ENCODE data around the gene OR3A2. TPM values are rescaled to one million over a fixed set of nuclear protein-coding genes. Genes with fewer than 3 reads are reported as not detected.
"Not testable (repeated sequence)": the region's sequence is repeated elsewhere in the genome, so short reads cannot be mapped to it uniquely, and the experiment has no call there.

OR3A2 gene
- total RNA-seq, 1 donor from 2014 or later, result not detected

DNA sequence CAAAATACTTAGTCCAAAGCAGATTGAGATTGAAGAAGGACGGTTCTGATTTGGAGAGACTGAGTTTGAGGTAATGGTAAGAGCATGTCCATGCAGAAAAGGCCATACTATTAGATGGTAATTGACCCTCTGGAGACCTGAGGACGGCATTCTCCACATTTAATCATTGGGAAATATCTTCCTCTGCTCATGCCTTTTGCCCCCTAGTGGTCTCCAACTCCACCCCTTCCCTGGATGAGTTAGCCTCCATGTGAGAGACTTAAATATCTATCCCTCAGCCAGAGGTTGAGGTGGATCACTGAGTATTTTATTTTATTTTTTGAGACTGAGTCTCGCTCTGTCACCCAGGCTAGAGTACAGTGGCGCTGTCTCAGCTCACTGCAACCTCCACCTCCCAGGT, 77.5 kb downstream of the OR3A2 start:
- Mint-ChIP-seq H3K9me3 (peaks cover 17% of the 10 kb centered on the region), H3K4me1 (no peaks in the 10 kb centered on the region), H3K4me3 (no peak overlapping the region), H3K36me3 (ENCODE audit: low read depth) (no peaks in the 10 kb centered on the region), H3K27ac (ENCODE audit: unreplicated experiment) (no peak overlapping the region), H3K27me3 (ENCODE audit: low read depth) (peaks cover 41% of the 10 kb centered on the region)
- DNase-seq (ENCODE audit: low read depth, low spot score), result no peak
- no peak for TF ChIP-seq CTCF (conservative IDR thresholded peaks at IDR 0.05)

DNA sequence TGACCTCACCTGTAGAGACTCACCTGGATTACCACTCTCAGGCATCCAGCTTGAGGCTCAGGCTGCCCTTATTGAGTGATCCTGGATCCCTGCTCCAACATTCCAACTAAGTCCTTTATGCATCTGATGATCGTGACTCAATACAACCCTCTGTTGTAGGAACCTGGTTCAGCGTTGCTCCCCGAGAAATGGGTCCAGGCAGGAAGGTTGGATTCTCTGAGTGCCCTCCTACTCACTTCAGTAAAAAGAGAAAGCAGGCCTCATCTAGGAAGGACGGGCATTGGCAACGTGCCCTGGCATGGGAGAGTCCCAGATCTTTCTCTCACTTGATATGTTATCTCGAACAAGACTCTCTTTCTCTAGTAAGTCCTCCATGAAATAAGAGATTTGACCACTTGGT, 87.8 kb downstream of the OR3A2 start, which contains the start of gene OR3A1:
Gene OR3A1 (minus strand): TSS at position 101 of the 400 bp plus-strand sequence. CDS start 5,778 bp downstream, outside the sequence.
- Mint-ChIP-seq H3K27ac (ENCODE audit: unreplicated experiment) (no peak within 1 kb of the TSS), H3K36me3 (ENCODE audit: low read depth) (no peaks in the 10 kb centered on the region), H3K27me3 (ENCODE audit: low read depth) (peaks cover 60% of the 10 kb centered on the region), H3K4me1 (no peaks in the 10 kb centered on the region), H3K9me3 (no peaks in the 10 kb centered on the region), H3K4me3 (no peak within 1 kb of the TSS)
- no peak for DNase-seq (ENCODE audit: low read depth, low spot score)
- no peak for TF ChIP-seq CTCF (conservative IDR thresholded peaks at IDR 0.05)

- no peak for DNase-seq (ENCODE audit: low read depth, low spot score)
- Mint-ChIP-seq H3K36me3 (ENCODE audit: low read depth) (no peaks in the 10 kb centered on the region), H3K9me3 (peaks cover 7% of the 10 kb centered on the region), H3K4me3 (no peak overlapping the region), H3K27me3 (ENCODE audit: low read depth) (peaks cover 66% of the 10 kb centered on the region), H3K4me1 (no peaks in the 10 kb centered on the region), H3K27ac (ENCODE audit: unreplicated experiment) (no peak overlapping the region)
- no peak for TF ChIP-seq CTCF (conservative IDR thresholded peaks at IDR 0.05)
These were observed 90.5 kb downstream of the OR3A2 start for GRCh38 chr17:3295632-3296031.

DNA sequence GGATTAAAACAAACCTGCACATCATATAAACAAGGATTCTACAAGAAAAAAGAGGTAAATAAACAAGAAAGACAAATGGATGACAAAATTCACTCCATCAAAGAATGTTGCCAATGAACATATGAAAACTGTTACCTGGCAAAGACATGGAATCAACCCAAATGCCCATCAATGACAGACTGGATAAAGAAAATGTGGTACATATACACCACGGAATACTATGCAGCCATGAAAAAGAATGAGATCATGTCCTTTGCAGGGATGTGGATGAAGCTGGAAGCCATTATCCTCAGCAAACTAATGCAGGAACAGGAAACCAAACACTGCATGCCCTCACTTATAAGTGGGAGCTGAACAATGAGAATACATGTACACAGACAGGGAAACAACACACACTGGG, 92.6 kb downstream of the OR3A2 start:
- DNase-seq (ENCODE audit: low read depth, low spot score); H3K27ac Mint-ChIP-seq (ENCODE audit: unreplicated experiment); H3K36me3 Mint-ChIP-seq (ENCODE audit: low read depth); H3K4me1 Mint-ChIP-seq; H3K4me3 Mint-ChIP-seq: not testable (repeated sequence)
- Mint-ChIP-seq H3K9me3 (peaks cover 14% of the 10 kb centered on the region), H3K27me3 (ENCODE audit: low read depth) (peaks cover 76% of the 10 kb centered on the region)

DNA sequence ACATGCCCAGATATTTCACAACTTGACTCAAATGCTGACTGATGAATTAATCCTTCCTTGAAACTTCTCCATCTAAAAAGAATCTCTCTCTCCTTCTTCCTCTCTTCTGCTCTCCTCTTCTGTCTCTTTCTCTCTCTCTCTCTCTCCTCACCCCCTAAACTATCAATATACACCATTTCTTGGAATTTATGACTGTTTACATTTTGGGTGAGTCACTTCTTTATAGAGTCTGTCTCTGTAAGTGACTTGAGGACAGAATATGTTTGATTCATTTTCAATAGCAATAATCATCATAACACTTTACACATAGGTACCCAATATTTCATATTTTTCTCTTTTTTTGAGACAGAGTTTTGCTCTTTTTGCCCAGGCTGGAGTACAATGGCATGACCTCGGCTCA, 103.2 kb downstream of the OR3A2 start:
- no peak for TF ChIP-seq CTCF (conservative IDR thresholded peaks at IDR 0.05)
- Mint-ChIP-seq H3K36me3 (ENCODE audit: low read depth) (peaks cover 2% of the 10 kb centered on the region), H3K27ac (ENCODE audit: unreplicated experiment) (no peak overlapping the region), H3K4me1 (no peaks in the 10 kb centered on the region), H3K4me3 (no peak overlapping the region), H3K27me3 (ENCODE audit: low read depth) (peaks cover 14% of the 10 kb centered on the region), H3K9me3 (peaks cover 12% of the 10 kb centered on the region)
- DNase-seq (ENCODE audit: low read depth, low spot score), result no peak

DNA sequence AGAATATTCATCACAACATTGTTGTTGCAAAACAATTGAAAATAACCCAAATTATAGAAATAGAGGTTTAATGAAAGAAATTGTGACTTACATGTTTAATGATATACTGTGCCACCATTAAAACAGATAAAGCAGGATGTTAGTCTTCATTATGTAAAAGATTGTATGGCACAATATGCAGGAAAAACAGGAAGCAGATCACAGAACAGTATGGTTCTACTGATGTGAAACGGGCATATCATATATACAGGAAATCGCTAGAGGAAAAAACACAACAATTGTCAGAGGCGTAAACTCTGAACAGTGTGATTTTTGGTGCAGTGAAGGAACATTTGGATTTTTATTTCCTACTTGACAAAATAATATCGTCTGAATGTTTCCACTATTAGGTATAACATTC, 110.0 kb downstream of the OR3A2 start:
- no peak for TF ChIP-seq CTCF (conservative IDR thresholded peaks at IDR 0.05)
- H3K27ac Mint-ChIP-seq (ENCODE audit: unreplicated experiment), result no peak overlapping the region
- no peak overlapping the region for H3K4me3 Mint-ChIP-seq
- H3K36me3 Mint-ChIP-seq (ENCODE audit: low read depth), result peaks cover 2% of the 10 kb centered on the region
- peaks cover 9% of the 10 kb centered on the region for H3K27me3 Mint-ChIP-seq (ENCODE audit: low read depth)
- peaks cover 3% of the 10 kb centered on the region for H3K9me3 Mint-ChIP-seq
- H3K4me1 Mint-ChIP-seq, result no peaks in the 10 kb centered on the region
- no peak for DNase-seq (ENCODE audit: low read depth, low spot score)
